K562 (cell line): Measurements from ENCODE around the gene FOSL1. TPM values are rescaled to one million over a fixed set of nuclear protein-coding genes. Genes with fewer than 3 reads are reported as not detected.
A peak's percentile ranks its signal among the peaks of the same experiment; 100 is the strongest.

Source experiments
- BCLAF1 ChIP-seq, 2 experiments: fragments of 450-650 bp in 1 of 2; IDR thresholded peaks; 2 replicates each; pipeline ENCODE4 v1.6.1; 2011 to 2017; ENCODE audit warnings: low read depth in 2 of 2, antibody characterized with exemption in 1 of 2, borderline replicate concordance in 1 of 2, low read length in 1 of 2, mild to moderate bottlenecking in 1 of 2, mixed read lengths in 1 of 2; ENCODE audit not compliant: control insufficient read depth in 1 of 2
- CAMTA2 ChIP-seq: fragments of 250-450 bp; sonication (Bioruptor Pico); conservative IDR thresholded peaks from 2 replicates; pipeline ENCODE4 v1.5.1; 2022
- CBX1 ChIP-seq: sonication (generic); IDR thresholded peaks from 2 replicates; pipeline ENCODE4 v1.6.1; 2016; ENCODE audit warnings: antibody characterized with exemption, low read depth, mild to moderate bottlenecking
- EP400 ChIP-seq: fragments of 450-650 bp; IDR thresholded peaks from 2 replicates; pipeline ENCODE4 v1.6.1; 2017; ENCODE audit warnings: antibody characterized with exemption, mild to moderate bottlenecking, moderate library complexity
- FIP1L1 ChIP-seq: fragments of 200-400 bp; formaldehyde crosslinking; IDR thresholded peaks from 2 replicates; pipeline ENCODE4 v1.6.1; 2018; ENCODE audit warnings: mild to moderate bottlenecking, low read depth, low read length; ENCODE audit not compliant: poor library complexity, severe bottlenecking
- FOXK1 ChIP-seq: sonication (generic); formaldehyde crosslinking; IDR thresholded peaks from 2 replicates; pipeline ENCODE4 v1.8.0; 2022; ENCODE audit warnings: missing genetic modification reagents, mild to moderate bottlenecking, borderline replicate concordance
- GATAD2B ChIP-seq: fragments of 450-650 bp; IDR thresholded peaks from 2 replicates; pipeline ENCODE4 v1.6.1; 2017; ENCODE audit warnings: mild to moderate bottlenecking, borderline replicate concordance
- HLTF ChIP-seq: fragments of 450-650 bp; IDR thresholded peaks from 2 replicates; pipeline ENCODE4 v1.6.1; 2016
- ILK ChIP-seq: fragments of 450-650 bp; IDR thresholded peaks from 2 replicates; pipeline ENCODE4 v1.6.1; 2016; ENCODE audit warnings: missing genetic modification characterization, low read depth, mild to moderate bottlenecking, missing compliant biosample characterization, moderate library complexity, borderline replicate concordance
- MIER1 ChIP-seq: fragments of 450-650 bp; IDR thresholded peaks from 2 replicates; pipeline ENCODE4 v1.6.1; 2016; ENCODE audit warnings: antibody characterized with exemption, mild to moderate bottlenecking, low read depth
- MTA2 ChIP-seq: fragments of 450-650 bp; IDR thresholded peaks from 2 replicates; pipeline ENCODE4 v1.6.1; 2016; ENCODE audit warnings: low read depth
- PHTF2 ChIP-seq: fragments of 250-450 bp; sonication (Bioruptor Pico); IDR thresholded peaks from 2 replicates; pipeline ENCODE4 v1.5.0; 2021; ENCODE audit warnings: mild to moderate bottlenecking
- PRPF4 ChIP-seq: fragments of 200-400 bp; formaldehyde crosslinking; IDR thresholded peaks from one replicate; pipeline ENCODE4 v1.6.1; 2017; ENCODE audit warnings: low read length, low read depth, mild to moderate bottlenecking; ENCODE audit not compliant: insufficient read depth, poor library complexity, severe bottlenecking
- RAD21 ChIP-seq, 2 experiments: fragments of 250-450 bp in 1 of 2; fragments of 450-650 bp in 1 of 2; sonication (Bioruptor Pico) in 1 of 2; formaldehyde crosslinking in 1 of 2; IDR thresholded peaks in 1 of 2; conservative IDR thresholded peaks in 1 of 2; 2 replicates each; pipeline versions ENCODE4 v1.4.0 to v1.8.0; 2020 to 2022; ENCODE audit warnings: mild to moderate bottlenecking in 2 of 2, moderate library complexity in 1 of 2
- TCF15 ChIP-seq: fragments of 250-450 bp; sonication (Bioruptor Pico); IDR thresholded peaks from 2 replicates; pipeline ENCODE4 v1.8.0; 2022; ENCODE audit warnings: moderate library complexity, mild to moderate bottlenecking, inconsistent platforms
- TCF7L2 ChIP-seq: fragments of 150-350 bp; IDR thresholded peaks from 2 replicates; pipeline ENCODE4 v1.6.1; 2016; ENCODE audit warnings: low read depth, mild to moderate bottlenecking, low read length, moderate library complexity
- ZBTB2 ChIP-seq: fragments of 450-650 bp; IDR thresholded peaks from 2 replicates; pipeline ENCODE4 v1.6.1; 2016; ENCODE audit warnings: antibody characterized with exemption
- ZNF165 ChIP-seq: fragments of 250-450 bp; sonication (Bioruptor Pico); IDR thresholded peaks from 2 replicates; pipeline ENCODE4 v1.4.0; 2020; ENCODE audit warnings: borderline replicate concordance
- ZNF174 ChIP-seq: fragments of 250-450 bp; sonication (Bioruptor Pico); IDR thresholded peaks from 2 replicates; pipeline ENCODE4 v1.4.0; 2020; ENCODE audit warnings: mild to moderate bottlenecking
- ZNF507 ChIP-seq: conservative IDR thresholded peaks from 2 replicates; pipeline ENCODE4 v1.6.1; 2017; ENCODE audit warnings: missing genetic modification characterization, missing compliant biosample characterization
- ZNF830 ChIP-seq: fragments of 250-450 bp; sonication (Bioruptor Pico); IDR thresholded peaks from 2 replicates; pipeline ENCODE4 v1.5.0; 2021; ENCODE audit warnings: mild to moderate bottlenecking
- polyA plus RNA-seq, 8 experiments: library from polyadenylated mRNA; depleted of rRNA in 4 of 8; stranded (reverse) in 5 of 8; unstranded in 3 of 8; fragments of >200 nt; fragmentation: Nextera tagmentation in 2 of 8; fragmentation: Illumina TruSeq in 1 of 8; extraction: Ambion mirVana in 2 of 8; extraction: Trizol in 1 of 8; gene quantifications; 2 replicates each; pipeline versions ENCODE4 v1.2.1 to v1.2.3, GENCODE V29; 2011 to 2014; ENCODE audit warnings: inconsistent platforms in 1 of 8, missing spikeins in 1 of 8
- total RNA-seq, 7 experiments: library from RNA; depleted of rRNA in 6 of 7; stranded (reverse); fragments of >200 nt in 6 of 7; fragmentation: Illumina TruSeq in 2 of 7; extraction: Trizol in 2 of 7; gene quantifications; 2 replicates each; pipeline versions ENCODE4 v1.2.1 to v1.2.3, GENCODE V29; 2011 to 2021; ENCODE audit warnings: low replicate concordance in 1 of 7
- TF ChIP-seq, protein P1 (sequence below): fragments of 250-450 bp; sonication (Bioruptor Pico); IDR thresholded peaks from 2 replicates; pipeline ENCODE4 v1.5.1; 2021; ENCODE audit warnings: mild to moderate bottlenecking

The FOSL1 gene
- total and polyA plus RNA-seq, 9 of the 15 experiments (the other 6 are each of a cell fraction or from before 2014, with no cell fraction given), result 3.5 to 39.6 (median 10.0) TPM

DNA sequence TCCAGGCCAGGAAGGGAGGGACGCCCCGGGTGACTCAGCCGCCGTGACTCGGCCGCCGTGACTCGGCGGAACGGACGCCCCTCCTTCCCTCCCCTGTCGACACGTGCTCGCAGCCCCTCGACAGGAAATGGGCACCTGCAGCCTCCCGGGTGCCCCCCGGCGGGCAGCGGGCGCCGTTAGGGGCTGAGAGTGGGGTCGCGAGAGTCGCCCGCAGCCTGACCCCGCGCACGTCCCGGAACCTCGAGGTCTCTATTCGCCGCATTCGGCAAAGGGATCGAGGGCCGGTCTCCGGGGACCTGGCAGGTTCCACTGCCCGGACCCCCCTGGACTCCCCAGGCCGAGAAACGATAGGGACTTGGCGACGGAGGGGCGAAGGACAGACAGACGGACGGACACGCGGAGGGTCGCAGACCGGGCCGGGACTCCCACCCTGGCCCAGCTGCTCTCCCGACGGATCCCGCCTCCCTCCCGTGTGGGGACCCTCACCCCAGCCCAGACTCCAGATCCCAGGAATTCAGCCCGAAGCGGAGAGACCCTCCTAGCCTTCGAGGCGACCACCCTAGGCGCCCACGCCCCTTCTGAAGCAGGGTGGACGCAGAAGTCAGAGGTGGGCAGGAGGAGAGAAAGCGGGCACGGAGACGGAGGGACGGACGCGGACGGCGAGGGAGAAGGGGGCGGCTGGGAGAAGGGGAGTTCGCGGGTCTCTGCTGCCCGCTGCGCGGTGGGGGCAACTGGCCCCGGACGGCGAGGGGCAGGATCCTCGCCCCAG is 648 bp downstream of the FOSL1 start (continued):
- TF ChIP-seq BCLAF1 (IDR thresholded peaks at IDR 0.05; ENCODE audit: borderline replicate concordance in 1 of 2, control insufficient read depth in 1 of 2, low read depth in 2 of 2, low read length in 1 of 2), result no peak
- TF ChIP-seq EP400, result peak; percentile 97
- no peak for TF ChIP-seq ILK (tag)
- TF ChIP-seq MIER1, result 0 out of 2 replicates have a peak, but pooled peaks have one; percentile 39
- TF ChIP-seq ZNF830 (CRISPR knock-in tag), result no peak
- TF ChIP-seq CAMTA2 (CRISPR knock-in tag), result no peak
- TF ChIP-seq ZNF165 (CRISPR knock-in tag), result no peak
- TF ChIP-seq FIP1L1, result peak; percentile 98
- no peak for TF ChIP-seq RAD21 (CRISPR knock-in tag; conservative IDR thresholded peaks at IDR 0.05 in 1 of 2, IDR thresholded peaks at IDR 0.05 in 1 of 2)
- TF ChIP-seq ZNF174, result no peak
- TF ChIP-seq, protein P1, sequence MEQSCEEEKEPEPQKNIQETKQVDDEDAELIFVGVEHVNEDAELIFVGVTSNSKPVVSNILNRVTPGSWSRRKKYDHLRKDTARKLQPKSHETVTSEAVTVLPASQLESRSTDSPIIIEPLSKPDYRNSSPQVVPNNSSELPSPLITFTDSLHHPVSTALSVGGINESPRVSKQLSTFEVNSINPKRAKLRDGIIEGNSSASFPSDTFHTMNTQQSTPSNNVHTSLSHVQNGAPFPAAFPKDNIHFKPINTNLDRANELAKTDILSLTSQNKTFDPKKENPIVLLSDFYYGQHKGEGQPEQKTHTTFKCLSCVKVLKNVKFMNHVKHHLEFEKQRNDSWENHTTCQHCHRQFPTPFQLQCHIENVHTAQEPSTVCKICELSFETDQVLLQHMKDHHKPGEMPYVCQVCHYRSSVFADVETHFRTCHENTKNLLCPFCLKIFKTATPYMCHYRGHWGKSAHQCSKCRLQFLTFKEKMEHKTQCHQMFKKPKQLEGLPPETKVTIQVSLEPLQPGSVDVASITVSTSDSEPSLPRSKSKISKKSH (CRISPR knock-in tag), result no peak
- no peak for TF ChIP-seq TCF7L2
- no peak for TF ChIP-seq HLTF
- peak; percentile 38; the same call in 1 of the 2 replicates for TF ChIP-seq ZBTB2
- peak; percentile 50; the same call in 1 of the 2 replicates for TF ChIP-seq TCF15
- no peak for TF ChIP-seq MTA2
- TF ChIP-seq GATAD2B, result no peak; the same call in 1 of the 2 replicates
- no peak for TF ChIP-seq PHTF2 (CRISPR knock-in tag)
- TF ChIP-seq CBX1, result no peak
- peak; percentile 99 for TF ChIP-seq PRPF4
- no peak for TF ChIP-seq ZNF507 (tag)
- peak; percentile 70; the same call in 1 of the 2 replicates for TF ChIP-seq FOXK1 (CRISPR knock-in tag)
